HG03378 (cell line): ENCODE results near the gene ANGPTL4.
"Not testable (repeated sequence)": the region's sequence is repeated elsewhere in the genome, so short reads cannot be mapped to it uniquely, and the experiment has no call there.

Source experiments
- ATAC-seq: cut with Tn5 transposase; IDR thresholded peaks from one replicate; pipeline ENCODE4 v1.9.1; 2021; ENCODE audit warnings: mild to moderate bottlenecking, moderate library complexity; ENCODE audit not compliant: unreplicated experiment

Gene ANGPTL4

GRCh38 chr19:8334458-8335342 is 29.3 kb upstream of the ANGPTL4 start:
- ATAC-seq = no peak

GRCh38 chr19:8335343-8336071 is 28.4 kb upstream of the ANGPTL4 start:
- ATAC-seq = no peak

GRCh38 chr19:8336072-8336569 is 27.8 kb upstream of the ANGPTL4 start:
- no peak for ATAC-seq

GRCh38 chr19:8336660-8337059 is 27.3 kb upstream of the ANGPTL4 start:
- ATAC-seq = no peak

GRCh38 chr19:8337728-8338127 is 26.2 kb upstream of the ANGPTL4 start:
- no peak for ATAC-seq

- ATAC-seq = no peak
Observed at GRCh38 chr19:8338835-8339234, 25.1 kb upstream of the ANGPTL4 start.

GRCh38 chr19:8340341-8341096 is 23.4 kb upstream of the ANGPTL4 start:
- no peak for ATAC-seq

GRCh38 chr19:8341504-8341903 is 22.5 kb upstream of the ANGPTL4 start:
- not testable (repeated sequence) for ATAC-seq

- ATAC-seq = no peak
Observed at GRCh38 chr19:8342316-8342683, 21.7 kb upstream of the ANGPTL4 start.

GRCh38 chr19:8342684-8343482 is 21.1 kb upstream of the ANGPTL4 start, which contains the start of gene KANK3:
TSS of gene KANK3 (minus strand) at chr19:8343262. CDS start at chr19:8337828, 5,434 bp downstream.
- ATAC-seq = no peak

GRCh38 chr19:8343483-8343844 is 20.5 kb upstream of the ANGPTL4 start:
- no peak for ATAC-seq

GRCh38 chr19:8349629-8350372 is 14.2 kb upstream of the ANGPTL4 start:
- not testable (repeated sequence) for ATAC-seq

- no peak for ATAC-seq
Observed at GRCh38 chr19:8352134-8352827, 11.7 kb upstream of the ANGPTL4 start.

GRCh38 chr19:8352845-8353244 is 11.1 kb upstream of the ANGPTL4 start:
- ATAC-seq = not testable (repeated sequence)

GRCh38 chr19:8355631-8356402 is 8.1 kb upstream of the ANGPTL4 start:
- no peak for ATAC-seq

GRCh38 chr19:8357007-8357521 is 6.9 kb upstream of the ANGPTL4 start:
- no peak for ATAC-seq

- no peak for ATAC-seq
Observed at GRCh38 chr19:8358948-8359347, 5.0 kb upstream of the ANGPTL4 start.

- no peak for ATAC-seq
Observed at GRCh38 chr19:8360196-8360595, 3.8 kb upstream of the ANGPTL4 start.
